Breast epithelium (tissue), 4 donors: ENCODE measurements around the gene SFMBT2. TPM values are rescaled to one million over a fixed set of nuclear protein-coding genes. Genes with fewer than 3 reads are reported as not detected.

Experiments used
- DNase-seq, 2 donors: peaks; one replicate each; pipeline ENCODE4 v3.0.0-alpha.2; 2019; ENCODE audit warnings: low spot score in 2 of 2
- H3K27ac ChIP-seq, 2 donors: fragments of 200-600 bp; sonication (generic) in 1 of 2; one replicate each; pipeline ENCODE4 v1.5.1; 2016 to 2019; ENCODE audit warnings: mild to moderate bottlenecking in 1 of 2
- H3K27me3 ChIP-seq, 2 donors: fragments of 200-600 bp; sonication (generic) in 1 of 2; one replicate each; pipeline versions ENCODE4 v1.5.1 to v1.6.0; 2017 to 2019; ENCODE audit warnings: control low read depth in 1 of 2, mild to moderate bottlenecking in 1 of 2
- H3K36me3 ChIP-seq: fragments of 200-600 bp; one replicate; pipeline ENCODE4 v1.5.1; 2019
- H3K4me1 ChIP-seq, 2 donors: fragments of 200-600 bp; sonication (generic); one replicate each; pipeline ENCODE4 v1.5.1; 2016 to 2019; ENCODE audit warnings: control low read depth in 1 of 2
- H3K4me3 ChIP-seq, 3 donors: fragments of 200-600 bp; sonication (generic); 1 replicate in 2 of 3; 2 replicates in 1 of 3; pipeline ENCODE4 v1.5.1; 2016 to 2019; ENCODE audit warnings: mild to moderate bottlenecking in 3 of 3, moderate library complexity in 2 of 3
- H3K9me3 ChIP-seq, 2 donors: fragments of 200-600 bp; sonication (generic) in 1 of 2; one replicate each; pipeline ENCODE4 v1.5.1; 2016 to 2019; ENCODE audit warnings: control low read depth in 1 of 2
- POLR2A ChIP-seq: fragments of 450-650 bp; IDR thresholded peaks from one replicate; pipeline ENCODE4 v1.6.1; 2016; ENCODE audit warnings: antibody characterized with exemption, mild to moderate bottlenecking, moderate library complexity
- POLR2AphosphoS5 ChIP-seq, 3 donors: sonication (generic); formaldehyde crosslinking; IDR thresholded peaks; one replicate each; pipeline ENCODE4 v1.6.1; 2017; ENCODE audit warnings: antibody characterized with exemption in 3 of 3
- intact Hi-C: fragments of 100-400 bp; cut with DNase I; formaldehyde crosslinking; loops from one replicate; pipeline ENCODE4 v1.15.1; 2023; ENCODE audit warnings: low total_unique reads
- total RNA-seq, 3 donors: library from RNA; depleted of rRNA; stranded (reverse); fragments of >200 nt; gene quantifications; one replicate each; pipeline ENCODE4 v1.1.0, GENCODE V29; 2016
- TF ChIP-seq, protein P1 (sequence below), 3 donors: fragments of 450-650 bp; IDR thresholded peaks; one replicate each; pipeline ENCODE4 v1.5.1; 2016 to 2017; ENCODE audit warnings: antibody characterized with exemption in 3 of 3, mild to moderate bottlenecking in 3 of 3, moderate library complexity in 3 of 3

Gene SFMBT2
- total RNA-seq, 3 donors from 2014 or later, result 3.5 to 32.8 (median 22.8) TPM

DNA sequence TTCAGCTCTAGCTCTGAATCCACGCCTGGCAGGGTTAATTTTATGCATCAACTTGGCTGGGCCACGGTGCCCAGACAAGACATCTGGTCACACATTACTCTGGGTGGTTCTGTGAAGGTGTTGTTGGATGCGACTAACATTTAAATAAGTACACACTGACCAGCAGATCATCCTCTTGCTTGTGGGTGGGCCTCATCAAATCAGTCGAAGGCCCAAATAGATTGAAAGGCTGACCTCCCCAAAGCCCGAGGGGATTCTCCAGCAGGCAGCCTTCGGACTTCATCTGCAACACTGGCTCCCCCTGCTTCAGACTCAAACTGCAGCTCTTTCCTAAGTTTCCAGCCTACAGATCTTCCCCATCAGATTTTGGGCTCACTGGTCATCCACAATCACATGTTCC lies 53.6 kb downstream of the SFMBT2 start:
- no peak for DNase-seq
- no peaks in the 10 kb centered on the region for H3K27me3 ChIP-seq
- H3K27ac ChIP-seq, result no peak overlapping the region
- H3K36me3 ChIP-seq, result no peaks in the 10 kb centered on the region
- H3K4me3 ChIP-seq, result no peak overlapping the region
- intact Hi-C loops, result no loop called here
- peaks cover under 1 to 5% of the 10 kb centered on the region in 2 donors for H3K9me3 ChIP-seq
- TF ChIP-seq, protein P1, sequence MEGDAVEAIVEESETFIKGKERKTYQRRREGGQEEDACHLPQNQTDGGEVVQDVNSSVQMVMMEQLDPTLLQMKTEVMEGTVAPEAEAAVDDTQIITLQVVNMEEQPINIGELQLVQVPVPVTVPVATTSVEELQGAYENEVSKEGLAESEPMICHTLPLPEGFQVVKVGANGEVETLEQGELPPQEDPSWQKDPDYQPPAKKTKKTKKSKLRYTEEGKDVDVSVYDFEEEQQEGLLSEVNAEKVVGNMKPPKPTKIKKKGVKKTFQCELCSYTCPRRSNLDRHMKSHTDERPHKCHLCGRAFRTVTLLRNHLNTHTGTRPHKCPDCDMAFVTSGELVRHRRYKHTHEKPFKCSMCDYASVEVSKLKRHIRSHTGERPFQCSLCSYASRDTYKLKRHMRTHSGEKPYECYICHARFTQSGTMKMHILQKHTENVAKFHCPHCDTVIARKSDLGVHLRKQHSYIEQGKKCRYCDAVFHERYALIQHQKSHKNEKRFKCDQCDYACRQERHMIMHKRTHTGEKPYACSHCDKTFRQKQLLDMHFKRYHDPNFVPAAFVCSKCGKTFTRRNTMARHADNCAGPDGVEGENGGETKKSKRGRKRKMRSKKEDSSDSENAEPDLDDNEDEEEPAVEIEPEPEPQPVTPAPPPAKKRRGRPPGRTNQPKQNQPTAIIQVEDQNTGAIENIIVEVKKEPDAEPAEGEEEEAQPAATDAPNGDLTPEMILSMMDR (IDR thresholded peaks at IDR 0.05), result no peak
- TF ChIP-seq POLR2A, result no peak
- no peak for TF ChIP-seq POLR2AphosphoS5 (IDR thresholded peaks at IDR 0.05)
- no peaks in the 10 kb centered on the region for H3K4me1 ChIP-seq

- H3K27ac ChIP-seq, result no peak overlapping the region
- H3K4me3 ChIP-seq, result no peak overlapping the region
- intact Hi-C loops, result no loop called here
- no peaks in the 10 kb centered on the region for H3K4me1 ChIP-seq
- H3K27me3 ChIP-seq, result no peaks in the 10 kb centered on the region
- no peak for DNase-seq
- no peaks in the 10 kb centered on the region for H3K9me3 ChIP-seq
- TF ChIP-seq POLR2A (no peak), POLR2AphosphoS5 (IDR thresholded peaks at IDR 0.05) (no peak)
- TF ChIP-seq, protein P1 (IDR thresholded peaks at IDR 0.05), result no peak
- H3K36me3 ChIP-seq, result no peaks in the 10 kb centered on the region
Observed at GRCh38 chr10:7354330-7355047, 56.3 kb downstream of the SFMBT2 start.

GRCh38 chr10:7351894-7352293 lies 58.9 kb downstream of the SFMBT2 start:
- Histone ChIP-seq H3K27me3 (no peaks in the 10 kb centered on the region), H3K4me1 (no peaks in the 10 kb centered on the region), H3K36me3 (no peaks in the 10 kb centered on the region), H3K9me3 (no peaks in the 10 kb centered on the region), H3K27ac (no peak overlapping the region), H3K4me3 (no peak overlapping the region)
- intact Hi-C loops, result no loop called here
- no peak for DNase-seq
- TF ChIP-seq POLR2AphosphoS5 (IDR thresholded peaks at IDR 0.05), result no peak
- TF ChIP-seq POLR2A, result no peak
- TF ChIP-seq, protein P1 (IDR thresholded peaks at IDR 0.05), result no peak

- DNase-seq, result no peak
- H3K4me3 ChIP-seq, result no peak overlapping the region
- no peak overlapping the region for H3K27ac ChIP-seq
- no peaks in the 10 kb centered on the region for H3K4me1 ChIP-seq
- no peaks in the 10 kb centered on the region for H3K36me3 ChIP-seq
- intact Hi-C loops, result no loop called here
- TF ChIP-seq, protein P1 (IDR thresholded peaks at IDR 0.05), result no peak
- no peak for TF ChIP-seq POLR2A
- no peak for TF ChIP-seq POLR2AphosphoS5 (IDR thresholded peaks at IDR 0.05)
- H3K27me3 ChIP-seq, result no peaks in the 10 kb centered on the region
- no peaks in the 10 kb centered on the region for H3K9me3 ChIP-seq
Observed at GRCh38 chr10:7350541-7351195, 60.2 kb downstream of the SFMBT2 start.

DNA sequence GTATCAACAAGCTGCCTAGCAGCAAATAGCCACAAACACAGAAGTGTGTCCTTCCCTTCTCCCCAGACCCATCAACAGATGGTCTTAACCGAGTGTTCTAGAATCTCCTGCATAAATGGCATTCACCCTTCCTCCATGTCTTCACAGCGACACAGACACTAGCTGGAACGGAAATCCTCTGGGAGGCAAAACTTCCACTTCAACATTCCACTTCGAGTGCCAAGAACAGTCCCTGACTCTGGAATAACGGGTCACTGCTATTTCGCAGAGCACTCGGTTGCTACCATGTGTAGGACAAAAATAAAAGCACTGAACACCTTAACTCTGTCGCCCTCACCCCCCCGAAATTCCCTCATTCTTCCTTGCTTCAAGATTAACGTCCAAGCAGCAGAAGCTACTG lies 65.1 kb downstream of the SFMBT2 start:
- Histone ChIP-seq H3K27me3 (no peaks in the 10 kb centered on the region), H3K9me3 (no peaks in the 10 kb centered on the region), H3K4me1 (no peaks in the 10 kb centered on the region), H3K27ac (no peak overlapping the region), H3K36me3 (no peaks in the 10 kb centered on the region), H3K4me3 (no peak overlapping the region)
- DNase-seq, result no peak
- intact Hi-C loops, result no loop called here
- TF ChIP-seq, protein P1 (IDR thresholded peaks at IDR 0.05), result no peak
- TF ChIP-seq POLR2A (no peak), POLR2AphosphoS5 (IDR thresholded peaks at IDR 0.05) (no peak)
